T-helper 1 cell treated with Interleukin-12 subunit alpha and Interleukin-12 subunit beta and Interleukin-4 antibody, amounts not matched to agents 30 ng/mL and 1 ng/mL, for 36 hours (primary cell): ENCODE measurements around the gene C1orf159. TPM values are rescaled to one million over a fixed set of nuclear protein-coding genes. Genes with fewer than 3 reads are reported as not detected.
"Not testable (repeated sequence)": the region's sequence is repeated elsewhere in the genome, so short reads cannot be mapped to it uniquely, and the experiment has no call there.

ENCODE experiments used
- intact Hi-C: fragments of 100-400 bp; cut with micrococcal nuclease; formaldehyde crosslinking; loops from one replicate; pipeline ENCODE4 v1.15.1; 2024
- total RNA-seq: library from RNA; stranded (reverse); gene quantifications from 2 replicates; pipeline ENCODE4 v1.2.3, GENCODE V29; 2022

C1orf159 gene
- total RNA-seq, 1 donor from 2014 or later, result 22.9 TPM

- intact Hi-C loops, result no loop called here
These were observed 32.2 kb downstream of the C1orf159 start for GRCh38 chr1:1083416-1084371.

GRCh38 chr1:1082776-1083415 lies 33.0 kb downstream of the C1orf159 start:
- intact Hi-C loops, result no loop called here

- intact Hi-C loops, result no loop called here
These were observed 33.6 kb downstream of the C1orf159 start for GRCh38 chr1:1082239-1082775.

GRCh38 chr1:1081311-1082238 lies 34.3 kb downstream of the C1orf159 start:
- intact Hi-C loops, result no loop called here

- intact Hi-C loops, result no loop called here
These were observed 35.0 kb downstream of the C1orf159 start for GRCh38 chr1:1080951-1081310.

- intact Hi-C loops, result no loop called here
These were observed 35.6 kb downstream of the C1orf159 start for GRCh38 chr1:1080122-1080757.

GRCh38 chr1:1079408-1080121 lies 36.3 kb downstream of the C1orf159 start:
- intact Hi-C loops, result no loop called here

- intact Hi-C loops, result not testable (repeated sequence)
These were observed 38.5 kb downstream of the C1orf159 start for GRCh38 chr1:1077396-1077795.

GRCh38 chr1:1075148-1075935 lies 40.5 kb downstream of the C1orf159 start:
- intact Hi-C loops, result no loop called here

- intact Hi-C loops, result no loop called here
These were observed 41.2 kb downstream of the C1orf159 start for GRCh38 chr1:1074631-1075147.

GRCh38 chr1:1073743-1074587 lies 41.9 kb downstream of the C1orf159 start, which contains the start of gene RNF223:
Gene RNF223, minus strand, starts transcription at chr1:1074306. Its CDS starts 1,740 bp downstream, at chr1:1072566.
- intact Hi-C loops, result no loop called here

- intact Hi-C loops, result no loop called here
These were observed 42.8 kb downstream of the C1orf159 start for GRCh38 chr1:1072849-1073742.

- intact Hi-C loops, result no loop called here
These were observed 43.5 kb downstream of the C1orf159 start for GRCh38 chr1:1072299-1072848.

GRCh38 chr1:1071486-1072298 lies 44.2 kb downstream of the C1orf159 start:
- intact Hi-C loops, result no loop called here
